ENCODE results near the gene PAGE2. TPM values are rescaled to one million over a fixed set of nuclear protein-coding genes. Genes with fewer than 3 reads are reported as not detected.
"Not testable (repeated sequence)": the region's sequence is repeated elsewhere in the genome, so short reads cannot be mapped to it uniquely, and the experiment has no call there.

Gene PAGE2
- total RNA-seq, 4 donors from 2014 or later: not detected

DNA sequence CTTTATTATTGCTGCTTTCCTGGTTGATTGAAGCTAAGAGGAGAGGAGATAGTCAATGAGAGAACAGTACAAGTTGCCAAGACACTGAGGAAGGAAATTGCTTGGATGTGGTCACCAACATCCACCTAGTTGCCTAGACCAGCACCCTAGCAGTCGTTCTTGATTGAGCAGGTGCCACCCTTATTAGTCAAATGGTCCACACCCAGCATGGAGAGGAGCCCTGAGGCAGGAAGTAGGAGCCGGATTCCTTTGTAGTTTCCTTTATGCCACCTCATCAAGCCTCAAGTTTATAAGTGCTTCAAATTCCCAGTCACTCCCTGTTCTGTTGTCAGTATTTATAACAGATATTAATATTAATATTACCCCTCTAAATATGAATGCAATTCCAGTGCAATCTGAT is 19.1 kb downstream of the PAGE2 start:
- 27 to 29% methylated on average over 2 of the region's 2 CpGs for WGBS, 2 donors
- no peak overlapping the region for H3K4me3 ChIP-seq (ENCODE audit: low read depth, poor library complexity, severe bottlenecking)
- TF ChIP-seq POLR2A (IDR thresholded peaks at IDR 0.05): no peak
- TF ChIP-seq, protein P1, sequence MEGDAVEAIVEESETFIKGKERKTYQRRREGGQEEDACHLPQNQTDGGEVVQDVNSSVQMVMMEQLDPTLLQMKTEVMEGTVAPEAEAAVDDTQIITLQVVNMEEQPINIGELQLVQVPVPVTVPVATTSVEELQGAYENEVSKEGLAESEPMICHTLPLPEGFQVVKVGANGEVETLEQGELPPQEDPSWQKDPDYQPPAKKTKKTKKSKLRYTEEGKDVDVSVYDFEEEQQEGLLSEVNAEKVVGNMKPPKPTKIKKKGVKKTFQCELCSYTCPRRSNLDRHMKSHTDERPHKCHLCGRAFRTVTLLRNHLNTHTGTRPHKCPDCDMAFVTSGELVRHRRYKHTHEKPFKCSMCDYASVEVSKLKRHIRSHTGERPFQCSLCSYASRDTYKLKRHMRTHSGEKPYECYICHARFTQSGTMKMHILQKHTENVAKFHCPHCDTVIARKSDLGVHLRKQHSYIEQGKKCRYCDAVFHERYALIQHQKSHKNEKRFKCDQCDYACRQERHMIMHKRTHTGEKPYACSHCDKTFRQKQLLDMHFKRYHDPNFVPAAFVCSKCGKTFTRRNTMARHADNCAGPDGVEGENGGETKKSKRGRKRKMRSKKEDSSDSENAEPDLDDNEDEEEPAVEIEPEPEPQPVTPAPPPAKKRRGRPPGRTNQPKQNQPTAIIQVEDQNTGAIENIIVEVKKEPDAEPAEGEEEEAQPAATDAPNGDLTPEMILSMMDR (IDR thresholded peaks at IDR 0.05): no peak
- intact Hi-C loops (cut with DNase I; ENCODE audit: low total_unique reads): no loop called here
- no peak for DNase-seq (ENCODE audit: low spot score in 2 of 2)

DNA sequence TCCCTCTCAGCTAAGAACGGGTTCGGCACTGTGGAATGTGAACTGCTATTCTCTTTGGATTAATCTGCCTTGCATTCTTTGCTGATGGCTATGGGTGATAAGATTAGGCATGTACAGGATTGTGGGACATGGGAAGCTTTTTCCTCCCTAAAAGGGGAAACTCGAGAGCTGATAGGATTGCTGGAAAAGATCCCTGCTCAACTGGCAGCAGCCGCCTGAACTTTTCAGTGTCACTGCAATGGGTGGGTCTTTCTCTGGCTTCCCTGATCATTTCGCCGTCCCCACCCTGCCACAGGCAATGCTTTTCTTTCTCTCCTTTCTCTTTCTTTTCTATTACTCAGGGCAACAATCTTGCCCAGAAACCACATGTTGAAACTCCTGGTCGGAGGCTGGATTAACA is 20.5 kb downstream of the PAGE2 start:
- TF ChIP-seq, protein P1 (IDR thresholded peaks at IDR 0.05): no peak
- TF ChIP-seq POLR2A (IDR thresholded peaks at IDR 0.05): no peak
- 42 to 47% methylated on average over 7 of the region's 7 CpGs for WGBS, 2 donors
- no peak overlapping the region for H3K4me3 ChIP-seq (ENCODE audit: low read depth, poor library complexity, severe bottlenecking)
- DNase-seq (ENCODE audit: low spot score in 2 of 2): no peak
- intact Hi-C loops (cut with DNase I; ENCODE audit: low total_unique reads): no loop called here

DNA sequence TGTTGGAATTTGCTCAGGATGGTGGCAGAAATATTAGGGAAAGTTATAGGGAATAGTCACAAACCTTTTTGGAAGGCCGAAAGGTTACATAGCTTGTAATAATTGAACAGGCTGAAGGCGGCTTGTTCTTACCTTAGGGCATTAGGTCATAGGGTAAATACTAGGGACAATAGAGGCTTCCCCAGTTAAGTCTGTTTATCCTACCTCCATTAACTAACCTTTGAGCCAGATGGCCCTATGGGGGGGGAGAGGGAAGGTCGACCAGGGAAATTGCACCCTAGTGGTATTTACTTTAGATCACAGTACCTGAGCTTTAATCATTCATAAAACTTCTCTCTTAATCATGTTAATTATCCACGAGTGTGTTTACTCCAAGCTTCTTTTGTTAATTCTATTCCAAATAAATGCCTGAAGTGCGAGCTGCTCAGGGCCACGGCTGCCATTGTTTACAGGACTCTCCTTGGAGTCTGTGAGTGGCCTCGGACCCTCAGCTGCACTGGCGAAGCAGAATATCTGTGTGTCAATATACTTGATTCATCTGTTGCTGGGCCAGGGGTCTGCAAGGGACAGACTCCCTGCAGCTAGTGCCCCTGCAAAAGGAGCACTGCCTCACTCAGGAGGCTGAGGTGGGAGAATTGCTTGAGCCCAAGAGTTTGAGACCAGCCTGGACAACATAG is 22.9 kb downstream of the PAGE2 start:
- intact Hi-C loops (cut with DNase I; ENCODE audit: low total_unique reads): no loop called here
- WGBS, 2 donors: 53 to 74% methylated on average over 8 of the region's 8 CpGs
- no peak for DNase-seq (ENCODE audit: low spot score in 2 of 2)
- no peak for TF ChIP-seq POLR2A (IDR thresholded peaks at IDR 0.05)
- H3K4me3 ChIP-seq (ENCODE audit: low read depth, poor library complexity, severe bottlenecking): no peak overlapping the region

DNA sequence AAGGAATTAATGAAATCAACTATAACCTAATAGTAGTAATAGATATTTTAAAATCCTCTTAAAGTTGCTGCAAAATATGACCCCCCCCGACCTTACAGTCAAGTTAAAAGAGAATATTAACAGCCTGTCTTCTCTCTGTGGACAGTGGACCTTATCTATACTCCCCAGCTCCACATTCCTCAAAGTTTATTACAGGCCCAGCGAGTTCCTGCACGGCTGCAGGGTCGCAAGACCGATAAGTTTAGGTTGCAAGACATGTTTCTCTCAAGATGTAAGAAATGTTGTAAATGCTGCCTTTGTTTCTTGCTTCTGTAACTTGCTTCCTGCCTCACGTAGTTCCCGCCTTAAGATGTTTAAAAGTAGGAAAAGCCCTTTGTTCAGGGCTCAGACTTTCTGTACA is 27.8 kb downstream of the PAGE2 start:
- 49 to 60% methylated on average over 7 of the region's 7 CpGs for WGBS, 2 donors
- DNase-seq (ENCODE audit: low spot score in 2 of 2); H3K4me3 ChIP-seq (ENCODE audit: low read depth, poor library complexity, severe bottlenecking); intact Hi-C loops (cut with DNase I; ENCODE audit: low total_unique reads): not testable (repeated sequence)

DNA sequence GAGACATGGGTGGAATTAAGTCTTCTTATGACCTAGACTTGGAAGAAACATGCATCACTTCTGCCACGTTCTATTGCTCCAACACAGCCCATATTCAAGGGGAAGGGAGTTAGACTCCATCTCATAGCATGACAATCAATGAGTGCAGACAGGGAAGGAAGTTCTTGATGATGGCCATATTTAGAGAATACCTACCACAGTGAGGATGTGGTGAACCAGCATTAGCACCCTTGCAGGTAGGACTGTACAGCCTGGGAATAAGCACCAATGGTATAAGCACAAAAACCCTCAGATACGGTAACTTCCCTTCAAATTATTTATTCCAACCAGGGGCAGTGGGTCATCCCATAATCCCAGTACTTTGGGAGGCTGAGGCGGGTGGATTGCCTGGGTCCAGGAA is 29.8 kb downstream of the PAGE2 start:
- TF ChIP-seq POLR2A (IDR thresholded peaks at IDR 0.05): no peak
- TF ChIP-seq, protein P1 (IDR thresholded peaks at IDR 0.05): no peak
- H3K4me3 ChIP-seq (ENCODE audit: low read depth, poor library complexity, severe bottlenecking): no peak overlapping the region
- intact Hi-C loops (cut with DNase I; ENCODE audit: low total_unique reads): no loop called here
- no peak for DNase-seq (ENCODE audit: low spot score in 2 of 2)
- WGBS, 2 donors: 78 to 88% methylated on average over 3 of the region's 3 CpGs

DNA sequence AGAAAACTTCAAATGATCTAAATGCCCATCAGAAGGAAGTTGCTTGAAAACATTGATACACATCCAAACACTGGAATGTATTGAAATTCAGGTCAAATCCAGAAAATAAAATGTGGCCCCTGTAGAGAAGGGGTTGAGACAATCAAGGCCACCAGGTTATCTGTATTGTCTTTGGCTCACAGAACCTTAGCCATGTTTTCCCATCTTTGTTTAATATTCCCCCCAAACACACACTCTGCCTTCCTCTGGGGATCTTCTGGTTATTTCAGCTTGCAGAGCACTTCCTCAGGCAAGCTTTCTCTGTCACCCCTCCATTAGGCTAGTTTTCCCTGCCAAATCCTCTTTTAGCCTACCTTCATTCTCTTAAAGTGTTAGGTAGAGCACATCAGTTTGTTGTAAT is 30.5 kb downstream of the PAGE2 start:
- intact Hi-C loops (cut with DNase I; ENCODE audit: low total_unique reads): no loop called here
- DNase-seq (ENCODE audit: low spot score in 2 of 2): no peak
- no peak for TF ChIP-seq POLR2A (IDR thresholded peaks at IDR 0.05)
- TF ChIP-seq, protein P1 (IDR thresholded peaks at IDR 0.05): no peak
- no peak overlapping the region for H3K4me3 ChIP-seq (ENCODE audit: low read depth, poor library complexity, severe bottlenecking)

DNA sequence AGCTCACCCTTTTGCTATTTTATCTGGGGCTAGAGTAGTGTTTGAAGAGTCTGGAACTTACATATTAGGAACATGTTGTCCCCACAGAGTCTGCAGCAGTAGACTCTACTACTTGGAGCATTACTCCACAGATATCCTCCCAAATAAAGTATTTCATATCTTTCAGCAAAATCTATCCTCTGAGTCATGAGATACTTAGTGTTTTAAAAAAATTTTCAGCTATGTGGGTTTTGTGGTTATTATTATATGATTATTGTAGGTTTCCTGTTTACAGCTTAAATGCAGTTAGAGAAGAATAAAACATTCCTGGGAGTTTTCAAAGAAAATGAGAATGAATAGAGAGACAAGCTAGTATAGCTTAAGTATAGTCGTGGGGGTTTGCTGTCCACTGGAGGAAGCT is 30.9 kb downstream of the PAGE2 start:
- H3K4me3 ChIP-seq (ENCODE audit: low read depth, poor library complexity, severe bottlenecking): no peak overlapping the region
- TF ChIP-seq, protein P1 (IDR thresholded peaks at IDR 0.05): no peak
- TF ChIP-seq POLR2A (IDR thresholded peaks at IDR 0.05): no peak
- WGBS, 2 donors: 47 to 54% methylated on average over 1 of the region's 1 CpG
- DNase-seq (ENCODE audit: low spot score in 2 of 2): no peak
- intact Hi-C loops (cut with DNase I; ENCODE audit: low total_unique reads): no loop called here
